ENCODE data around the gene LHFPL4.

DNA sequence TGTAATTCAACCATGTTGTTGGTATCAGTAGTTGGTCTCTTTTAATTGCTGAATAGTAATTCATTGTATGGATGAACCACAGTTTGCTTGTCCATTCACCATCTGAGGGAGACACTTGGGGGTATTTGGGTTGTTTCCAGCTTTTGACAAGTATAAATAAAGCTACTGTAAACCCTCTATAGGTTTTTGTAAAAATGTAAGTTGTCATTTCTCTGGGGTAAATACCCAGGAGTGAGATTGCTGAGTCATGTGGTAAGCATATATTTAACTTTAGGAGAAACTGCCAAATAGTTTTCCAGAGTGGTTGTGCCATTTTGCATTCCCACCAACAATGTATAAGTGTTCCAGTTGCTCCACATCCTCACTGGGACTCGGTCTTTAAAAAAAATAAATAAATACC is 15.4 kb upstream of the LHFPL4 start:
- TF ChIP-seq, protein P1, sequence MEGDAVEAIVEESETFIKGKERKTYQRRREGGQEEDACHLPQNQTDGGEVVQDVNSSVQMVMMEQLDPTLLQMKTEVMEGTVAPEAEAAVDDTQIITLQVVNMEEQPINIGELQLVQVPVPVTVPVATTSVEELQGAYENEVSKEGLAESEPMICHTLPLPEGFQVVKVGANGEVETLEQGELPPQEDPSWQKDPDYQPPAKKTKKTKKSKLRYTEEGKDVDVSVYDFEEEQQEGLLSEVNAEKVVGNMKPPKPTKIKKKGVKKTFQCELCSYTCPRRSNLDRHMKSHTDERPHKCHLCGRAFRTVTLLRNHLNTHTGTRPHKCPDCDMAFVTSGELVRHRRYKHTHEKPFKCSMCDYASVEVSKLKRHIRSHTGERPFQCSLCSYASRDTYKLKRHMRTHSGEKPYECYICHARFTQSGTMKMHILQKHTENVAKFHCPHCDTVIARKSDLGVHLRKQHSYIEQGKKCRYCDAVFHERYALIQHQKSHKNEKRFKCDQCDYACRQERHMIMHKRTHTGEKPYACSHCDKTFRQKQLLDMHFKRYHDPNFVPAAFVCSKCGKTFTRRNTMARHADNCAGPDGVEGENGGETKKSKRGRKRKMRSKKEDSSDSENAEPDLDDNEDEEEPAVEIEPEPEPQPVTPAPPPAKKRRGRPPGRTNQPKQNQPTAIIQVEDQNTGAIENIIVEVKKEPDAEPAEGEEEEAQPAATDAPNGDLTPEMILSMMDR (conservative IDR thresholded peaks at IDR 0.05) = no peak
- no peak for TF ChIP-seq EZH2 (IDR thresholded peaks at IDR 0.05; ENCODE audit: low read depth)

All from PC-9 (cell line).